Epithelial cell of prostate (primary cell): ENCODE measurements around the gene SCFD2.

Experiments used
- DNase-seq: peaks from one replicate; pipeline ENCODE4 v3.0.0-alpha.2; 2011; ENCODE audit warnings: low read depth, low spot score
- H3K27ac ChIP-seq: fragments of 450-650 bp; 2 replicates; pipeline ENCODE4 v1.5.1; 2017; ENCODE audit warnings: mild to moderate bottlenecking

Gene SCFD2

GRCh38 chr4:52876069-52876468 is 489.8 kb downstream of the SCFD2 start:
- H3K27ac ChIP-seq: no peak overlapping the region
- DNase-seq: no peak

GRCh38 chr4:52874948-52875347 is 490.9 kb downstream of the SCFD2 start:
- H3K27ac ChIP-seq: no peak overlapping the region
- no peak for DNase-seq

GRCh38 chr4:52873861-52874343 is 492.0 kb downstream of the SCFD2 start:
- H3K27ac ChIP-seq: no peak overlapping the region

GRCh38 chr4:52873191-52873590 is 492.7 kb downstream of the SCFD2 start:
- no peak overlapping the region for H3K27ac ChIP-seq
- no peak for DNase-seq

More at GRCh38 chr4:52873861-52874343, 492.0 kb downstream of the SCFD2 start:
- no peak for DNase-seq

GRCh38 chr4:52870225-52870624 is 495.6 kb downstream of the SCFD2 start:
- no peak for DNase-seq
- no peak overlapping the region for H3K27ac ChIP-seq

GRCh38 chr4:52869656-52870055 is 496.2 kb downstream of the SCFD2 start:
- no peak overlapping the region for H3K27ac ChIP-seq
- DNase-seq: no peak

GRCh38 chr4:52869196-52869595 is 496.7 kb downstream of the SCFD2 start:
- DNase-seq: no peak
- H3K27ac ChIP-seq: no peak overlapping the region

GRCh38 chr4:52868133-52868532 is 497.7 kb downstream of the SCFD2 start:
- DNase-seq: no peak
- no peak overlapping the region for H3K27ac ChIP-seq

GRCh38 chr4:52867163-52867562 is 498.7 kb downstream of the SCFD2 start:
- no peak overlapping the region for H3K27ac ChIP-seq
- DNase-seq: no peak

- DNase-seq: no peak
- H3K27ac ChIP-seq: no peak overlapping the region
These were observed 499.1 kb downstream of the SCFD2 start for GRCh38 chr4:52866734-52867133.

- DNase-seq: no peak
These were observed 500.6 kb downstream of the SCFD2 start for GRCh38 chr4:52865300-52865699.

GRCh38 chr4:52864793-52865192 is 501.1 kb downstream of the SCFD2 start:
- DNase-seq: no peak
- H3K27ac ChIP-seq: no peak overlapping the region

More at GRCh38 chr4:52865300-52865699, 500.6 kb downstream of the SCFD2 start:
- no peak overlapping the region for H3K27ac ChIP-seq

GRCh38 chr4:52863324-52863723 is 502.5 kb downstream of the SCFD2 start:
- DNase-seq: no peak
- H3K27ac ChIP-seq: no peak overlapping the region

- H3K27ac ChIP-seq: no peak overlapping the region
- DNase-seq: no peak
These were observed 503.2 kb downstream of the SCFD2 start for GRCh38 chr4:52862639-52863161.

GRCh38 chr4:52861879-52862616 is 503.8 kb downstream of the SCFD2 start, which contains the start of gene RASL11B:
Gene RASL11B, plus strand, starts transcription at chr4:52862317. Its CDS starts 191 bp downstream, at chr4:52862508.
- DNase-seq: no peak
- no peak within 1 kb of the TSS for H3K27ac ChIP-seq

GRCh38 chr4:52861171-52861823 is 504.6 kb downstream of the SCFD2 start:
- no peak for DNase-seq
- no peak overlapping the region for H3K27ac ChIP-seq

GRCh38 chr4:52860361-52860760 is 505.5 kb downstream of the SCFD2 start:
- no peak for DNase-seq
- no peak overlapping the region for H3K27ac ChIP-seq

GRCh38 chr4:52856801-52857200 is 509.1 kb downstream of the SCFD2 start:
- no peak overlapping the region for H3K27ac ChIP-seq
- no peak for DNase-seq

- no peak for DNase-seq
- no peak overlapping the region for H3K27ac ChIP-seq
These were observed 512.5 kb downstream of the SCFD2 start for GRCh38 chr4:52853351-52853750.

- H3K27ac ChIP-seq: no peak overlapping the region
- no peak for DNase-seq
These were observed 513.1 kb downstream of the SCFD2 start for GRCh38 chr4:52852711-52853110.

GRCh38 chr4:52852041-52852440 is 513.8 kb downstream of the SCFD2 start:
- no peak overlapping the region for H3K27ac ChIP-seq
- no peak for DNase-seq
